Measurements from ENCODE around the gene ABR. TPM values are rescaled to one million over a fixed set of nuclear protein-coding genes. Genes with fewer than 3 reads are reported as not detected.
"Not testable (repeated sequence)": the region's sequence is repeated elsewhere in the genome, so short reads cannot be mapped to it uniquely, and the experiment has no call there.

The ABR gene
- total and polyA plus RNA-seq, 2 donors = 17.7 to 37.6 TPM

- no peaks in the 10 kb centered on the region for H3K36me3 ChIP-seq (ENCODE audit: control insufficient read depth in 2 of 2, insufficient read depth in 2 of 2, low read length in 1 of 2)
- H3K4me3 ChIP-seq (ENCODE audit: low read length in 2 of 2) = no peak overlapping the region
- H3K4me1 ChIP-seq (ENCODE audit: control insufficient read depth in 2 of 2, insufficient read depth in 2 of 2, low read length in 2 of 2) = peaks cover 0 to 15% of the 10 kb centered on the region in 2 donors
- no peak overlapping the region for H3K27ac ChIP-seq (ENCODE audit: low read depth in 1 of 2, low read length in 1 of 2)
- DNase-seq (ENCODE audit: low read depth in 6 of 9, low spot score in 9 of 9) = no peak
- WGBS = 95% methylated on average over 24 of the region's 24 CpGs
- no peaks in the 10 kb centered on the region for H3K9me3 ChIP-seq (ENCODE audit: control insufficient read depth in 2 of 2, insufficient read depth in 1 of 2, low read length in 1 of 2)
- H3K27me3 ChIP-seq (ENCODE audit: control insufficient read depth in 2 of 2, insufficient read depth in 1 of 2, low read length in 1 of 2) = peaks cover 0 to 16% of the 10 kb centered on the region in 2 donors
These were observed 52.8 kb downstream of the ABR start for GRCh38 chr17:1126801-1127550.

GRCh38 chr17:1126250-1126797 lies 53.5 kb downstream of the ABR start:
- Histone ChIP-seq H3K4me1 (ENCODE audit: control insufficient read depth in 2 of 2, insufficient read depth in 2 of 2, low read length in 2 of 2) (peaks cover 0 to 15% of the 10 kb centered on the region in 2 donors), H3K9me3 (ENCODE audit: control insufficient read depth in 2 of 2, insufficient read depth in 1 of 2, low read length in 1 of 2) (no peaks in the 10 kb centered on the region), H3K27ac (ENCODE audit: low read depth in 1 of 2, low read length in 1 of 2) (no peak overlapping the region), H3K36me3 (ENCODE audit: control insufficient read depth in 2 of 2, insufficient read depth in 2 of 2, low read length in 1 of 2) (no peaks in the 10 kb centered on the region), H3K27me3 (ENCODE audit: control insufficient read depth in 2 of 2, insufficient read depth in 1 of 2, low read length in 1 of 2) (peaks cover 0 to 16% of the 10 kb centered on the region in 2 donors), H3K4me3 (ENCODE audit: low read length in 2 of 2) (no peak overlapping the region)
- DNase-seq (ENCODE audit: low read depth in 6 of 9, low spot score in 9 of 9) = no peak
- 96% methylated on average over 26 of the region's 26 CpGs for WGBS

GRCh38 chr17:1125788-1126145 lies 54.0 kb downstream of the ABR start:
- H3K9me3 ChIP-seq (ENCODE audit: control insufficient read depth in 2 of 2, insufficient read depth in 1 of 2, low read length in 1 of 2) = no peaks in the 10 kb centered on the region
- no peaks in the 10 kb centered on the region for H3K36me3 ChIP-seq (ENCODE audit: control insufficient read depth in 2 of 2, insufficient read depth in 2 of 2, low read length in 1 of 2)
- H3K4me3 ChIP-seq (ENCODE audit: low read length in 2 of 2) = no peak overlapping the region
- 96% methylated on average over 11 of the region's 11 CpGs for WGBS
- DNase-seq (ENCODE audit: low read depth in 6 of 9, low spot score in 9 of 9) = no peak
- no peak overlapping the region for H3K27ac ChIP-seq (ENCODE audit: low read depth in 1 of 2, low read length in 1 of 2)
- H3K4me1 ChIP-seq (ENCODE audit: control insufficient read depth in 2 of 2, insufficient read depth in 2 of 2, low read length in 2 of 2) = peaks cover 0 to 15% of the 10 kb centered on the region in 2 donors
- peaks cover 0 to 16% of the 10 kb centered on the region in 2 donors for H3K27me3 ChIP-seq (ENCODE audit: control insufficient read depth in 2 of 2, insufficient read depth in 1 of 2, low read length in 1 of 2)

- Histone ChIP-seq H3K27ac (ENCODE audit: low read depth in 1 of 2, low read length in 1 of 2) (no peak overlapping the region), H3K27me3 (ENCODE audit: control insufficient read depth in 2 of 2, insufficient read depth in 1 of 2, low read length in 1 of 2) (peaks cover 0 to 16% of the 10 kb centered on the region in 2 donors), H3K4me3 (ENCODE audit: low read length in 2 of 2) (no peak overlapping the region), H3K4me1 (ENCODE audit: control insufficient read depth in 2 of 2, insufficient read depth in 2 of 2, low read length in 2 of 2) (peaks cover 0 to 15% of the 10 kb centered on the region in 2 donors), H3K9me3 (ENCODE audit: control insufficient read depth in 2 of 2, insufficient read depth in 1 of 2, low read length in 1 of 2) (no peaks in the 10 kb centered on the region), H3K36me3 (ENCODE audit: control insufficient read depth in 2 of 2, insufficient read depth in 2 of 2, low read length in 1 of 2) (no peaks in the 10 kb centered on the region)
- no peak for DNase-seq (ENCODE audit: low read depth in 6 of 9, low spot score in 9 of 9)
- WGBS = 97% methylated on average over 53 of the region's 53 CpGs
These were observed 54.6 kb downstream of the ABR start for GRCh38 chr17:1124896-1125787.

- no peak overlapping the region for H3K27ac ChIP-seq (ENCODE audit: low read depth in 1 of 2, low read length in 1 of 2)
- peaks cover 0 to 16% of the 10 kb centered on the region in 2 donors for H3K27me3 ChIP-seq (ENCODE audit: control insufficient read depth in 2 of 2, insufficient read depth in 1 of 2, low read length in 1 of 2)
- peak in 1 of 9 donors; percentile 40 for DNase-seq (ENCODE audit: low read depth in 6 of 9, low spot score in 9 of 9)
- H3K9me3 ChIP-seq (ENCODE audit: control insufficient read depth in 2 of 2, insufficient read depth in 1 of 2, low read length in 1 of 2) = no peaks in the 10 kb centered on the region
- 69% methylated on average over 27 of the region's 27 CpGs for WGBS
- no peaks in the 10 kb centered on the region for H3K36me3 ChIP-seq (ENCODE audit: control insufficient read depth in 2 of 2, insufficient read depth in 2 of 2, low read length in 1 of 2)
- H3K4me1 ChIP-seq (ENCODE audit: control insufficient read depth in 2 of 2, insufficient read depth in 2 of 2, low read length in 2 of 2) = peaks cover 0 to 15% of the 10 kb centered on the region in 2 donors
- H3K4me3 ChIP-seq (ENCODE audit: low read length in 2 of 2) = no peak overlapping the region
These were observed 55.7 kb downstream of the ABR start for GRCh38 chr17:1123921-1124715.

- H3K27ac ChIP-seq (ENCODE audit: low read depth in 1 of 2, low read length in 1 of 2) = no peak overlapping the region
- no peak overlapping the region for H3K4me3 ChIP-seq (ENCODE audit: low read length in 2 of 2)
- H3K9me3 ChIP-seq (ENCODE audit: control insufficient read depth in 2 of 2, insufficient read depth in 1 of 2, low read length in 1 of 2) = no peaks in the 10 kb centered on the region
- H3K4me1 ChIP-seq (ENCODE audit: control insufficient read depth in 2 of 2, insufficient read depth in 2 of 2, low read length in 2 of 2) = peaks cover 0 to 15% of the 10 kb centered on the region in 2 donors
- H3K36me3 ChIP-seq (ENCODE audit: control insufficient read depth in 2 of 2, insufficient read depth in 2 of 2, low read length in 1 of 2) = no peaks in the 10 kb centered on the region
- peak in 2 of 9 donors; percentile 19 to 55 for DNase-seq (ENCODE audit: low read depth in 6 of 9, low spot score in 9 of 9)
- peaks cover 0 to 16% of the 10 kb centered on the region in 2 donors for H3K27me3 ChIP-seq (ENCODE audit: control insufficient read depth in 2 of 2, insufficient read depth in 1 of 2, low read length in 1 of 2)
- WGBS = 77% methylated on average over 24 of the region's 24 CpGs
These were observed 56.4 kb downstream of the ABR start for GRCh38 chr17:1123393-1123831.

- no peaks in the 10 kb centered on the region for H3K9me3 ChIP-seq (ENCODE audit: control insufficient read depth in 2 of 2, insufficient read depth in 1 of 2, low read length in 1 of 2)
- H3K4me1 ChIP-seq (ENCODE audit: control insufficient read depth in 2 of 2, insufficient read depth in 2 of 2, low read length in 2 of 2) = peaks cover 0 to 15% of the 10 kb centered on the region in 2 donors
- no peak overlapping the region for H3K4me3 ChIP-seq (ENCODE audit: low read length in 2 of 2)
- DNase-seq (ENCODE audit: low read depth in 6 of 9, low spot score in 9 of 9) = peak in 6 of 9 donors; percentile 40 to 79 (median 64)
- no peaks in the 10 kb centered on the region for H3K36me3 ChIP-seq (ENCODE audit: control insufficient read depth in 2 of 2, insufficient read depth in 2 of 2, low read length in 1 of 2)
- H3K27ac ChIP-seq (ENCODE audit: low read depth in 1 of 2, low read length in 1 of 2) = no peak overlapping the region
- H3K27me3 ChIP-seq (ENCODE audit: control insufficient read depth in 2 of 2, insufficient read depth in 1 of 2, low read length in 1 of 2) = peaks cover 0 to 16% of the 10 kb centered on the region in 2 donors
- WGBS = 35% methylated on average over 21 of the region's 21 CpGs
These were observed 57.0 kb downstream of the ABR start for GRCh38 chr17:1122533-1123392.

- Histone ChIP-seq H3K4me1 (ENCODE audit: control insufficient read depth in 2 of 2, insufficient read depth in 2 of 2, low read length in 2 of 2) (peaks cover 0 to 15% of the 10 kb centered on the region in 2 donors), H3K27me3 (ENCODE audit: control insufficient read depth in 2 of 2, insufficient read depth in 1 of 2, low read length in 1 of 2) (peaks cover 0 to 16% of the 10 kb centered on the region in 2 donors)
- not testable (repeated sequence) for H3K9me3 ChIP-seq (ENCODE audit: control insufficient read depth in 2 of 2, insufficient read depth in 1 of 2, low read length in 1 of 2); H3K27ac ChIP-seq (ENCODE audit: low read depth in 1 of 2, low read length in 1 of 2); DNase-seq (ENCODE audit: low read depth in 6 of 9, low spot score in 9 of 9); H3K36me3 ChIP-seq (ENCODE audit: control insufficient read depth in 2 of 2, insufficient read depth in 2 of 2, low read length in 1 of 2); H3K4me3 ChIP-seq (ENCODE audit: low read length in 2 of 2)
- WGBS = 98% methylated on average over 1 of the region's 1 CpG
These were observed 58.4 kb downstream of the ABR start for GRCh38 chr17:1121442-1121817.
